Urothelium cell line (cell line): ENCODE results near the gene TMEM120A.
A peak's percentile ranks its signal among the peaks of the same experiment; 100 is the strongest.

Source experiments
- DNase-seq: peaks from one replicate; pipeline ENCODE4 v3.0.0; 2011; ENCODE audit warnings: low spot score, mixed read lengths
- FAIRE-seq: peaks from 2 replicates; lab custom pipeline; 2011; peaks lifted over from hg19 to GRCh38; lab: Jason Lieb, UNC

TMEM120A gene

DNA sequence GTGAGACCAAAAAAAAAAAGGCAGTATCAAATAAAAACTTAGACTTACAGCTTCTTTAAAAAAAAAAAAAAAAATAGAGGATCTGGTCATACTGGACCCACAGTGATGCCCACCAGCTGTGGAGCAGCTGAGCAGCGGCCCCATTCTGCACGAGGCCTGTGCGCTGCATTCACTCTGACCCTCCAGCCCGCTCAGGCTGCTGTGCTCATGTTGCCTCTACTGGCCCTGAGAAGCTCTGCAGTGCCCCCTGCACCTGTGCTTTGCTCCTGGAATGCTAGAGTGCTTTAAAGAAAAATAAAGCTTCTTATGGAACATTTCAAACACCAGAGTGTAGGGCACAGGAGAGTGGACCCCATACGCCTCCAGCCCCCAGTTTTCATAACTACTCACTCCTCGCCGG is 33.2 kb downstream of the TMEM120A start:
- DNase-seq, result no peak
- no peak for FAIRE-seq

DNA sequence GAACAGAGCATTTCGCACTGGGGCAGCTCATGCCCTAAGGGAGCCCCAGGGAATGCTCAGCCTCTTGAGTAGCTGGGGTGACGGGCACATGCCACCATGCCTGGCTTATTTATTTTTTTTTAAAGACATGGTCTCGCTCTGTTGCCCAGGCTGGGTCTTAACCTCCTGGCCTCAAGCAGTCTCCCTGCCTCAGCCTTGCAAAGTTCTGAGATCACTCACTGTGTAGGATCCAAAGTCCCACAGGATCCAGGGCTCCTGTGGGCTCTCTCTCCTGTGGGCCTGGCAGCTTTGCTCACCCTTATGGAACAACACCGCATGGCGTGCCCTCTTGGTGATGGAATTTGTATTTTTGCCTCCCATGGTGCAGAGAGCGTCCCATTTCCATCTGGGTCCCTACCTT is 34.0 kb downstream of the TMEM120A start:
- no peak for FAIRE-seq
- no peak for DNase-seq

DNA sequence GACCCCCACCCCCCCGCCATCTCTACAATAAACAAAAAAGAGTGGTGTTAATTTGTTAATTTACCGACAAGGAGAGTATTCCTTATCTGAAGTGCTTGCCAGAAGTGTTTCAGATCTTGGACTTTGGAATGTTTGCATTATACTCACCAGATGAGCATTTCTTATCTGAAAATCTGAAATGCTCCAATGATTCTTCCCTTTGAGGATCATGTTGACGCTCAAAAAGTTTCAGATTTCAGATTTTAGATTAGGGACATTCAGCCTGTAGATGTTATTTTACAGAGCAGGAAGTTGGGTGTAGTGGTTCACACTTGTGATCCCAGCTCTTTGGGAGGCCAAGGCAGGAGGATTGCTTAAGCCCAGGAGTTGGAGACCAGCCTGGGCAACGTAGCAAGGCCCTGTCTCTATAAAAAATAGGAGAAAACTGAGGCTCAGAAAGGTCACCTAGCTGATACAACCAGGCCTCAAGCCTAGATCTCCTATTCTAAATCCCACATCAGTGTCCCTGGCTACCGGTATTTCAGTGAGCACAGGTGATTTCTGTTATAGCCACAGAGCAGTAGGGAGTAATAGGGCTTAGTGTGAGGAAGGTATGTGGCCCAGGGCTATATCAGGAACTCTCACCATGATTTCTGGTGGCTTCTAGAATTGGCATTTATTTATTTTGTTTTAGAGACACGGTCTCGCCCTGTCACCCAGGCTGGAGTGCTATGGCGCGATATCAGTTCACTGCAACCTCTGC is 35.4 kb downstream of the TMEM120A start:
- DNase-seq (no peak), FAIRE-seq (no peak)

GRCh38 chr7:75957021-75957736 is 37.2 kb downstream of the TMEM120A start:
- DNase-seq (no peak), FAIRE-seq (no peak)

GRCh38 chr7:75955331-75955955 is 39.0 kb downstream of the TMEM120A start:
- FAIRE-seq, result no peak
- DNase-seq, result no peak

DNA sequence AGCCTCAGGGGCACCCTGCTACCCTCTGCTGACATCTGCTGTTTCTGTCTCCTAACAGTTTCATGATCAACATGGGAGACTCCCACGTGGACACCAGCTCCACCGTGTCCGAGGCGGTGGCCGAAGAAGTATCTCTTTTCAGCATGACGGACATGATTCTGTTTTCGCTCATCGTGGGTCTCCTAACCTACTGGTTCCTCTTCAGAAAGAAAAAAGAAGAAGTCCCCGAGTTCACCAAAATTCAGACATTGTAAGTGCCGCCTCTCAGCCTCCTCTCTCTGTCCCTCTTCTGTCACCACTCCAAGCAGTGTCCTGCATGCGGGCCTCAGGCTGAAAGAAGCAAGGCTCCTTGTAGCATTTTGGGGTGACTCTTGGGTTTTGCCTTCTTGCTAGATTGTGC is 40.5 kb downstream of the TMEM120A start:
- FAIRE-seq, result no peak

DNA sequence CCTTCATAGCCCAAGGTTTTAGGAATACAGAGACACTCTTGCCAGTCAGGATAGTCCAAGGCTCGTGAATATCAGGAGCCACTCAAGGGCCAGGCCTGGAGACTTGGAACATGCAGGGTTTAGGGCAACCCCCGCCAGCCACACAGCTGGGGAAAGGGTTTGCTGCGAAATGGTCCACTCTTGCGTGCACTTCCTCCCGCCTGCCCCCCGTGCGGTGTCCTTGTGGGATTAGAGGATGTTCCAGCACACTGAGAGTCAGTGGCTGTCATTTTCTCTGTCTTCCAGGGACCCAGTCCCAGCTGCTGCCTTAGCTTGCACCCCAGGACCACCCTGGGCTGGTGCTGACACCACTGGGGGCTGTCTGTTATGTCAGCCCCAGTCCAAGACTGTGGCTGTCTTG is 41.0 kb downstream of the TMEM120A start:
- no peak for FAIRE-seq
- no peak for DNase-seq

More for the DNA sequence above, 40.5 kb downstream of the TMEM120A start:
- DNase-seq, result no peak

- FAIRE-seq (no peak), DNase-seq (no peak)
These were observed 42.9 kb downstream of the TMEM120A start for GRCh38 chr7:75951506-75951905.

- FAIRE-seq, result no peak
- no peak for DNase-seq
These were observed 44.2 kb downstream of the TMEM120A start for GRCh38 chr7:75950111-75950681.

DNA sequence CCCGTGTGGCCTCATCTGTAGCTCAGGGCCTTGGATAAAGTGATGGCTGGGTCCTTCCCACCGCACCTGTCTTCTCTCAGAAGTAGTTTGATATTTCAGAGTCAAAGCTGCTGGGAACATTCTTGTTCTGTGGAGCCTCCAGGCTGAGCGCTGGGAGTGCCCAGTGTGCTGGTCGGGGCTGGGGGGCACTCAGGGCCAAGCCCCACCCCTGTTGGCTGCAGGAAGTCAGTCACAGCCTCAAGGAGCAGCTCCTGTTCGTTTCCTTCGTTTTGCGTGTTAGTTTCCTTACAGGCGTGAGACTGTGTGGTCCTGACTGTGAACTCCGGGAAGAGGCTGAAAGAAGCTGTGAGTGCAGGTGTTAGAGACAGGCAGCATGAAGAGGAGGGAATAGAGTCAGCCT is 46.2 kb downstream of the TMEM120A start:
- FAIRE-seq (no peak), DNase-seq (no peak)

DNA sequence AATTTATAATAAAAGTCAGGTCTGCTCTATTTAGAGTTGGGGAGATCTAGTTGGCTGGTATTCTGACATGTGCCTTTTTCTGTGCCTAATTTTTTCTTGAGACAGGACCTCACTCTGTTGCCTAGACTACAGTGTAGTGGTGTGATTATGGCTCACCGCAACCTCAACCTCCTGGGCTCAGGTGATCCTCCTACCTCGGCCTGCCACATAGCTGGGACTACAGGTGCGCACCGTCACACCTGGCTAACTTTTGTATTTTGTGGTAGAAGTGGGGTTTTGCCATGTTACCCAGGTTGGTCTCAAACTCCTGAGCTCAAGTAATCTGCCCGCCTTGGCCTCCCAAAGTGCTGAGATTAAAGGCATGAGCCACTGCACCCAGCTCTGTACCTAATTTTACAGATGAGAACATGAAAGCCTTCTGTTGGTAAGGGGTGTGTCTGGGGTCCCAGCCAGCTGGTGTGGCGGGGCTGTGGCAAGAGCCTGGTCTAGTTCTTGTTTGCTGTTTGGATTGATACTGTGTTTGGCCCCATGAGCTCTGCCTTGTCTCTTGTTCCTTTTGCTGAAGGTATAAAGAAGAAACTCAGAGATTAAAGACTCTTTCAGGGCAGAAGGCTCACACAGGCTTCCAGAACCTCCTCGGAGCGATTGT is 48.1 kb downstream of the TMEM120A start:
- DNase-seq (no peak), FAIRE-seq (no peak)

GRCh38 chr7:75945297-75946168 is 48.9 kb downstream of the TMEM120A start:
- DNase-seq (no peak), FAIRE-seq (no peak)

DNA sequence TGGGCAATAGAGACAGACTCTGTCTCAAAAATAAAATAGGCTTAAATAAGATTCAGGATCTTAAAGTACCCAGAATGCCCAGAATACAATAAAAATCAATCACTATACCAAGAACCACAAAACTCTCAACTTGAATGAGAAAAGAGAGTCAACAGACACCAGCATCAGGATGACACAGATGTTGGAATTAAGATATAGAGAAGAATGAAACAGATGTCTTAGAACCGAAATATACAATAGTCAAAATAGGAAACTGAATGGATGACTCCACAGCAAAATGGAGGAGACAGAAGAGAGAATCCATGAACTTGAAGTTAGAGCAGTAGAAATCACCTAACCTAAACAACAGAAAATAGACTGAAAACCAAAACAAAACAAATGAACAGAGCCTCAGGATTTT is 49.9 kb downstream of the TMEM120A start:
- DNase-seq, result no peak
- FAIRE-seq, result no peak

DNA sequence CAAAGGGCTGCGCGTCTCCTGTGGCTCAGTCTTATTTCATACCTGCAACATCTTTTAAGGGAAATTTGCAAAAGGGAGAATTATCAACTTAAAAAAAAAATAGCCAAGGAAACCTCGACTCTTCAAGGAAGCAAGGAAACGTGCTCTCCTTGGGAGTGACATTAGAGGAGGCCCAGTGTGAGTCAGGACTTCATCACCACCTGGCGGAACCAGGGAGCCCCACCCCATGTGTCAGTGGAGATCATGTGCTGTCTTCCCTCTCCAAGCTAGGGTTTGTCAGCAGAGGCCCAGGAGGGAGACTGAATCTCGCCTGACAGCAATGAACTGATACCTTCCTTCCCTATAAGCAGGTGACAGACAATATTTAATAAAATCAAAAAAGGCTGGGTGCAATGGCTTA is 50.5 kb downstream of the TMEM120A start:
- FAIRE-seq (no peak), DNase-seq (peak; percentile 26)

- no peak for DNase-seq
- no peak for FAIRE-seq
These were observed 55.5 kb downstream of the TMEM120A start for GRCh38 chr7:75938921-75939320.

- FAIRE-seq (no peak), DNase-seq (peak; percentile 30)
These were observed 56.2 kb downstream of the TMEM120A start for GRCh38 chr7:75937958-75938786.
